Brain microvascular endothelial cell (primary cell): ENCODE results near the gene FAM76B.

Source experiments
- DNase-seq: peaks from one replicate; pipeline ENCODE4 v3.0.0-alpha.2; 2020
- H3K27ac ChIP-seq: fragments of 250-450 bp; sonication (Bioruptor Pico); 2 replicates; pipeline ENCODE4 v1.5.1; 2020; ENCODE audit warnings: mild to moderate bottlenecking, moderate library complexity
- H3K27me3 ChIP-seq: fragments of 250-450 bp; sonication (Bioruptor Pico); replicated peaks from 2 replicates; pipeline ENCODE4 v1.5.1; 2020; ENCODE audit warnings: mild to moderate bottlenecking
- H3K36me3 ChIP-seq: fragments of 250-450 bp; sonication (Bioruptor Pico); replicated peaks from 2 replicates; pipeline ENCODE4 v1.5.1; 2020; ENCODE audit warnings: mild to moderate bottlenecking
- H3K4me3 ChIP-seq: 2 replicates; pipeline ENCODE4 v1.5.1; 2011; ENCODE audit warnings: low read depth, mild to moderate bottlenecking, control low read depth, low read length, moderate library complexity
- CTCF ChIP-seq: IDR thresholded peaks from 2 replicates; pipeline ENCODE4 v1.5.1; 2011; ENCODE audit warnings: low read depth, mild to moderate bottlenecking, moderate library complexity, low read length, control low read depth, inconsistent platforms; ENCODE audit errors: missing control alignments
- in situ Hi-C: cut with HindIII; loops from 2 replicates; pipeline ENCODE4 v1.10.0; 2017; ENCODE audit warnings: low sequenced_read_pairs, low pct_ligation_motif_present

The FAM76B gene

GRCh38 chr11:95795627-95796295 lies 6.2 kb upstream of the FAM76B start:
- Histone ChIP-seq H3K36me3 (no peaks in the 10 kb centered on the region), H3K27ac (no peak overlapping the region), H3K4me3 (no peak overlapping the region), H3K27me3 (no peaks in the 10 kb centered on the region)
- no peak for TF ChIP-seq CTCF
- in situ Hi-C loops: no loop called here
- DNase-seq: no peak

- in situ Hi-C loops: no loop called here
- H3K27me3 ChIP-seq: no peaks in the 10 kb centered on the region
- no peak for TF ChIP-seq CTCF
- no peaks in the 10 kb centered on the region for H3K36me3 ChIP-seq
- H3K27ac ChIP-seq: no peak overlapping the region
- no peak for DNase-seq
- H3K4me3 ChIP-seq: no peak overlapping the region
Observed at GRCh38 chr11:95794086-95794485, 4.5 kb upstream of the FAM76B start.

GRCh38 chr11:95793116-95793515 lies 3.5 kb upstream of the FAM76B start:
- DNase-seq: no peak
- Histone ChIP-seq H3K4me3 (no peak overlapping the region), H3K27me3 (no peaks in the 10 kb centered on the region), H3K36me3 (no peaks in the 10 kb centered on the region), H3K27ac (no peak overlapping the region)
- in situ Hi-C loops: no loop called here
- TF ChIP-seq CTCF: no peak

DNA sequence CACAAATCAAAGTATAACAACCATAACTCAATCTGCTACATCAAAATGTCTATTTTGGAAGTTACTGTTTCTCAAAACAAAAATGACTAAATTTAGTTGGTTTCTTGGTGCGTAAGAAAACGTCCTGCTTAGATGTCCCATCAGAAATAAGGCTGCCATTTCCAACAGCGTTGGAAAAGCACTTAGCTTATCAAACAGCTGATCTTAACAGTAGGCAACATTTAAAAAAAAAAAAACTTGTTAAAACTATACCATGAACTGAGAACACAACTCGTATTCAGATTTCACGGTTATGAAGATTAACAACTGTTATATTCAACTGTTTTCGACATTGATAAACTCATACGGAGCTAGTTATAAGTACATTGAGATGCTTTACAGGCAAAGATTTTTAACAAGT lies 3.1 kb upstream of the FAM76B start:
- in situ Hi-C loops: no loop called here
- DNase-seq: no peak
- Histone ChIP-seq H3K27ac (no peak overlapping the region), H3K4me3 (no peak overlapping the region), H3K36me3 (no peaks in the 10 kb centered on the region), H3K27me3 (no peaks in the 10 kb centered on the region)
- no peak for TF ChIP-seq CTCF

- in situ Hi-C loops: no loop called here
- no peak for TF ChIP-seq CTCF
- H3K4me3 ChIP-seq: no peak overlapping the region
- H3K36me3 ChIP-seq: no peaks in the 10 kb centered on the region
- no peak for DNase-seq
- H3K27ac ChIP-seq: no peak overlapping the region
- no peaks in the 10 kb centered on the region for H3K27me3 ChIP-seq
Observed at GRCh38 chr11:95792200-95792599, 2.6 kb upstream of the FAM76B start.

- no peak for DNase-seq
- Histone ChIP-seq H3K27ac (no peak overlapping the region), H3K4me3 (peak overlapping the region; percentile 94), H3K27me3 (no peaks in the 10 kb centered on the region), H3K36me3 (no peaks in the 10 kb centered on the region)
- in situ Hi-C loops: no loop called here
- TF ChIP-seq CTCF: no peak
Observed at GRCh38 chr11:95791709-95792033, 2.1 kb upstream of the FAM76B start.
